Panc1 (cell line): ENCODE measurements around the gene HINT3. TPM values are rescaled to one million over a fixed set of nuclear protein-coding genes. Genes with fewer than 3 reads are reported as not detected.

Experiments used
- ATAC-seq: fragments of 200-7000 bp; cut with Tn5 transposase; 2 replicates; pipeline ENCODE4 v1.9.1; 2020; ENCODE audit warnings: mild to moderate bottlenecking, moderate library complexity
- BruUV-seq: library from RNA; stranded (reverse); fragments of 400-500 nt; replicated peaks from 2 replicates; lab custom pipeline; 2021; lab: Mats Ljungman, UMichigan
- CTCF ChIA-PET: fragments of 300-600 bp; sonication (Branson Sonifier 250); formaldehyde crosslinking; loops from one replicate; lab custom pipeline; 2022; ENCODE audit warnings: antibody characterized with exemption; lab: Charles Lee
- POLR2A ChIA-PET: fragments of 300-600 bp; sonication (Branson Sonifier 250); formaldehyde crosslinking; loops from one replicate; lab custom pipeline; 2022; ENCODE audit warnings: antibody characterized with exemption; lab: Charles Lee
- DNase-seq: peaks from one replicate; pipeline ENCODE4 v3.0.0-alpha.2; 2010; ENCODE audit warnings: low read depth, low spot score
- H3K27ac ChIP-seq: 2 replicates; pipeline ENCODE4 v1.5.1; 2011; ENCODE audit warnings: mild to moderate bottlenecking, low read length, inconsistent platforms
- H3K27me3 ChIP-seq: fragments of 200-500 bp; sonication (Bioruptor generic); 2 replicates; pipeline ENCODE4 v1.6.0; 2014; ENCODE audit warnings: low read length, inconsistent platforms; ENCODE audit not compliant: control insufficient read depth, insufficient read depth
- H3K36me3 ChIP-seq: fragments of 200-500 bp; sonication (Bioruptor generic); 2 replicates; pipeline ENCODE4 v1.5.1; 2014; ENCODE audit warnings: inconsistent platforms, mild to moderate bottlenecking, low read length, moderate library complexity; ENCODE audit not compliant: control insufficient read depth, insufficient read depth
- H3K4me1 ChIP-seq: 2 replicates; pipeline ENCODE4 v1.5.1; 2011; ENCODE audit warnings: inconsistent platforms, mild to moderate bottlenecking, low read length, moderate library complexity; ENCODE audit not compliant: control insufficient read depth, insufficient read depth
- H3K4me3 ChIP-seq, 2 experiments: 2 replicates each; pipeline ENCODE4 v1.5.1; 2011 to 2012; ENCODE audit warnings: low read depth in 2 of 2, low read length in 2 of 2, mild to moderate bottlenecking in 2 of 2, inconsistent platforms in 1 of 2, moderate library complexity in 1 of 2
- H3K9me3 ChIP-seq: fragments of 200-500 bp; sonication (Bioruptor generic); 2 replicates; pipeline ENCODE4 v1.5.1; 2014; ENCODE audit warnings: low read depth, mild to moderate bottlenecking, inconsistent platforms, low read length, moderate library complexity; ENCODE audit not compliant: control insufficient read depth, insufficient read depth
- CTCF ChIP-seq: fragments of 450-650 bp; IDR thresholded peaks from 2 replicates; pipeline ENCODE4 v1.5.1; 2017; ENCODE audit warnings: mild to moderate bottlenecking
- POLR2AphosphoS5 ChIP-seq: IDR thresholded peaks from 2 replicates; pipeline ENCODE4 v1.6.1; 2012; ENCODE audit warnings: mild to moderate bottlenecking, low read depth, low read length, moderate library complexity
- REST ChIP-seq, 2 experiments: IDR thresholded peaks; 2 replicates each; pipeline ENCODE4 v1.6.1; 2011 to 2012; ENCODE audit warnings: low read depth in 2 of 2, control low read depth in 1 of 2, low read length in 1 of 2, mild to moderate bottlenecking in 1 of 2, moderate library complexity in 1 of 2; ENCODE audit not compliant: insufficient read depth in 1 of 2
- SIN3A ChIP-seq: IDR thresholded peaks from 2 replicates; pipeline ENCODE4 v1.6.1; 2012; ENCODE audit warnings: low read depth, mild to moderate bottlenecking, low read length, moderate library complexity, borderline replicate concordance; ENCODE audit not compliant: insufficient read depth
- TCF7L2 ChIP-seq: IDR thresholded peaks from 2 replicates; pipeline ENCODE4 v1.6.1; 2011; ENCODE audit warnings: mild to moderate bottlenecking, low read depth, low read length, inconsistent platforms
- in situ Hi-C: cut with HindIII; loops from 2 replicates; pipeline ENCODE4 v1.10.0; 2016; ENCODE audit warnings: low sequenced_read_pairs, low pct_unique_long_range_greater_than_20kb
- intact Hi-C: fragments of 100-400 bp; cut with micrococcal nuclease; formaldehyde crosslinking; loops from one replicate; pipeline ENCODE4 v1.10.0; 2022; ENCODE audit not compliant: unreplicated experiment
- total RNA-seq: library from RNA; stranded (reverse); gene quantifications from one replicate; pipeline ENCODE4 v1.2.1, GENCODE V29; 2021; ENCODE audit not compliant: unreplicated experiment

HINT3 gene
- total RNA-seq, 1 experiment from 2014 or later = 11.5 TPM

- H3K36me3 ChIP-seq = no peaks in the 10 kb centered on the region; the same call in 1 of the 2 replicates
- H3K27ac ChIP-seq = no peak overlapping the region
- no peak for DNase-seq
- ATAC-seq = no peak
- H3K27me3 ChIP-seq = no peaks in the 10 kb centered on the region
- TF ChIP-seq POLR2AphosphoS5 = no peak
- TF ChIP-seq TCF7L2 = no peak
- no peak for TF ChIP-seq CTCF
- no peak for TF ChIP-seq SIN3A
- TF ChIP-seq REST (IDR thresholded peaks at IDR 0.05; ENCODE audit: insufficient read depth in 1 of 2, low read depth in 2 of 2, low read length in 1 of 2) = no peak
- H3K4me1 ChIP-seq = peaks cover 29% of the 10 kb centered on the region
- no peak overlapping the region for H3K4me3 ChIP-seq
- CTCF ChIA-PET = no interaction called here
- no TSS peak for BruUV-seq
- in situ Hi-C loops (no loop called here), intact Hi-C loops (no loop called here)
- H3K9me3 ChIP-seq = no peaks in the 10 kb centered on the region
- POLR2A ChIA-PET = interaction anchor here (0.5 to 0.7 kb wide), 2 partner anchors 27 to 37 kb away, joined by 9 to 13 read pairs; no protein-coding TSS in a partner anchor
Observed at GRCh38 chr6:125984311-125984710, 27.7 kb downstream of the HINT3 start.

GRCh38 chr6:125985522-125985921, 29.0 kb downstream of the HINT3 start:
- Histone ChIP-seq H3K27me3 (no peaks in the 10 kb centered on the region), H3K9me3 (no peaks in the 10 kb centered on the region), H3K27ac (peak overlapping the region; percentile 99), H3K4me1 (peaks cover 34% of the 10 kb centered on the region), H3K4me3 (peak overlapping the region; percentile 80 to 94), H3K36me3 (no peaks in the 10 kb centered on the region; the same call in 1 of the 2 replicates)
- BruUV-seq = no TSS peak
- ChIA-PET POLR2A (interaction anchor here (0.5 kb wide), 1 partner anchor 181 kb away, joined by 6 read pairs; no protein-coding TSS in a partner anchor), CTCF (interaction anchor here (0.7 to 1.6 kb wide), 2 partner anchors 10 to 29 kb away, joined by 3 to 8 read pairs; partner anchors contain the start of gene HINT3)
- DNase-seq = no peak
- no peak for TF ChIP-seq REST (IDR thresholded peaks at IDR 0.05; ENCODE audit: insufficient read depth in 1 of 2, low read depth in 2 of 2, low read length in 1 of 2)
- TF ChIP-seq SIN3A = no peak
- no peak for TF ChIP-seq TCF7L2
- no peak for TF ChIP-seq POLR2AphosphoS5
- in situ Hi-C loops (no loop called here), intact Hi-C loops (no loop called here)
- no peak for ATAC-seq
